Astrocyte (in vitro differentiated cells and primary cell): Measurements from ENCODE around the gene SNRNP70.

Source experiments
- CTCF ChIP-seq: IDR thresholded peaks from 2 replicates; pipeline ENCODE4 v1.5.1; 2011; ENCODE audit warnings: low read depth, mild to moderate bottlenecking, inconsistent platforms, low read length, moderate library complexity; ENCODE audit not compliant: insufficient read depth
- EZH2 ChIP-seq: IDR thresholded peaks from 2 replicates; pipeline ENCODE4 v1.6.1; 2012; ENCODE audit warnings: mild to moderate bottlenecking, low read length, inconsistent platforms; ENCODE audit not compliant: insufficient read depth

- TF ChIP-seq CTCF: no peak
- no peak for TF ChIP-seq EZH2
Observed at GRCh38 chr19:49103331-49104085, 18.3 kb downstream of the SNRNP70 start.
